CD4-positive, alpha-beta memory T cell (primary cell): ENCODE data around the gene FAM222B. TPM values are rescaled to one million over a fixed set of nuclear protein-coding genes. Genes with fewer than 3 reads are reported as not detected.

Experiments
- CTCF ChIA-PET: fragments of 350-600 bp; sonication (Branson Sonifier 250); formaldehyde crosslinking; loops from one replicate; lab custom pipeline; 2021; ENCODE audit warnings: inconsistent platforms; ENCODE audit not compliant: partially characterized antibody; lab: Charles Lee
- POLR2A ChIA-PET: fragments of 350-600 bp; sonication (Branson Sonifier 250); formaldehyde crosslinking; loops from one replicate; lab custom pipeline; 2021; ENCODE audit not compliant: partially characterized antibody; lab: Charles Lee
- DNase-seq, 5 donors: peaks; one replicate each; pipeline versions ENCODE4 v3.0.0 to v3.0.0-alpha.2; 2020 to 2022; ENCODE audit warnings: mixed read lengths in 1 of 5
- H3K27ac ChIP-seq: one replicate; pipeline ENCODE4 v1.7.0; 2013; ENCODE audit warnings: low read depth, low read length
- H3K27me3 ChIP-seq: 2 replicates; pipeline ENCODE4 v1.7.0; 2013; ENCODE audit warnings: mild to moderate bottlenecking, low read length, moderate library complexity; ENCODE audit not compliant: insufficient read depth
- H3K36me3 ChIP-seq: 2 replicates; pipeline ENCODE4 v1.7.0; 2013; ENCODE audit warnings: mild to moderate bottlenecking, low read length, moderate library complexity; ENCODE audit not compliant: insufficient read depth
- H3K4me1 ChIP-seq: 2 replicates; pipeline ENCODE4 v1.7.0; 2013; ENCODE audit warnings: mild to moderate bottlenecking, low read length, moderate library complexity; ENCODE audit not compliant: insufficient read depth
- H3K4me3 ChIP-seq, 2 donors: one replicate each; pipeline ENCODE4 v1.7.0; 2013; ENCODE audit warnings: low read length in 2 of 2, mild to moderate bottlenecking in 1 of 2
- H3K9me3 ChIP-seq, 2 donors: one replicate each; pipeline ENCODE4 v1.7.0; 2013; ENCODE audit warnings: low read length in 2 of 2, control low read depth in 1 of 2; ENCODE audit not compliant: control insufficient read depth in 1 of 2
- H3K27ac Mint-ChIP-seq, 7 donors: one replicate each; pipeline ENCODE4 v1.8.0; 2020 to 2021; ENCODE audit warnings: mixed read lengths in 7 of 7, mild to moderate bottlenecking in 6 of 7, inconsistent platforms in 3 of 7, moderate library complexity in 3 of 7
- H3K27me3 Mint-ChIP-seq, 2 donors: one replicate each; pipeline ENCODE4 v1.8.0; 2020 to 2021; ENCODE audit warnings: mixed read lengths in 2 of 2
- H3K36me3 Mint-ChIP-seq, 2 donors: one replicate each; pipeline ENCODE4 v1.8.0; 2020 to 2021; ENCODE audit warnings: mixed read lengths in 2 of 2, inconsistent platforms in 1 of 2, mild to moderate bottlenecking in 1 of 2
- H3K4me1 Mint-ChIP-seq, 4 donors: one replicate each; pipeline ENCODE4 v1.8.0; 2020 to 2021; ENCODE audit warnings: mixed read lengths in 4 of 4, mild to moderate bottlenecking in 1 of 4
- H3K4me3 Mint-ChIP-seq, 8 donors: one replicate each; pipeline ENCODE4 v1.8.0; 2020 to 2021; ENCODE audit warnings: mixed read lengths in 8 of 8, mild to moderate bottlenecking in 7 of 8, moderate library complexity in 6 of 8, inconsistent platforms in 3 of 8
- H3K9me3 Mint-ChIP-seq, 8 donors: one replicate each; pipeline ENCODE4 v1.8.0; 2020 to 2021; ENCODE audit warnings: mixed read lengths in 8 of 8, mild to moderate bottlenecking in 5 of 8, inconsistent platforms in 3 of 8, moderate library complexity in 1 of 8
- intact Hi-C: fragments of 100-400 bp; cut with micrococcal nuclease; formaldehyde crosslinking; loops from one replicate; pipeline ENCODE4 v1.15.1; 2023
- polyA plus RNA-seq, 2 donors: library from polyadenylated mRNA; unstranded; fragments of 300-500 nt; fragmentation: Illumina TruSeq; gene quantifications; one replicate each; pipeline ENCODE4 v1.2.3, GENCODE V29; 2021
- total RNA-seq, 2 experiments: library from RNA; stranded (reverse); gene quantifications; one replicate each; pipeline ENCODE4 v1.2.3, GENCODE V29; 2021

FAM222B gene
- total and polyA plus RNA-seq, 4 experiments from 2014 or later: 7.9 to 23.2 (median 21.0) TPM

DNA sequence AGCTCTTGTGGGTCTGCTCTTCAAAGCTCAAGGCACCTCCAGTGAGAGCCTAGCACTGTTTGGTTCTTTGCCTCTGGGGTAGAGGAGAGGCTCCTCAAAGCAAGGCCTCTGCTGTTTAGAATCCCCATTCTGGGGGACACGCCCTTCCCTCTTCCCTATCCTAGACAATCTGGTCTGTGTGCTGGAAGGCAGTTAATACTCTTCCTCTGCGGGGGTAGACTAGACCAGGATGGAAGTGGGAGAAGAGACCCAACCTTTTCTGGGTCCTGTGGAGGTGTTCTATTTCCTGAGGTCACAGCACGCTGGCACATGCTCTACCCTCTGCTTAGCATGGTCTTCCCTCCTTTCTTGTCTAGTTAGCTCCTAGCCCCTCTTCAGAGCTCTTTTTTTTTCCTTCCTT lies 20.0 kb upstream of the FAM222B start:
- Histone ChIP-seq H3K36me3 (peaks cover 21% of the 10 kb centered on the region), H3K27ac (no peak overlapping the region), H3K9me3 (no peaks in the 10 kb centered on the region), H3K4me1 (no peaks in the 10 kb centered on the region), H3K27me3 (no peaks in the 10 kb centered on the region), H3K4me3 (no peak overlapping the region)
- DNase-seq: no peak
- Mint-ChIP-seq H3K36me3 (peaks cover 20 to 39% of the 10 kb centered on the region in 2 donors), H3K27me3 (no peaks in the 10 kb centered on the region), H3K4me3 (no peak overlapping the region), H3K27ac (peak overlapping the region in 3 of 7 donors; percentile 54 to 57 (median 56)), H3K9me3 (no peaks in the 10 kb centered on the region), H3K4me1 (peaks cover 0 to 2% (median 0%) of the 10 kb centered on the region in 4 donors)
- ChIA-PET POLR2A (no interaction called here), CTCF (interaction anchor here (1.2 kb wide), 1 partner anchor 99 kb away, joined by 3 read pairs; no protein-coding TSS in a partner anchor)
- intact Hi-C loops: no loop called here

DNA sequence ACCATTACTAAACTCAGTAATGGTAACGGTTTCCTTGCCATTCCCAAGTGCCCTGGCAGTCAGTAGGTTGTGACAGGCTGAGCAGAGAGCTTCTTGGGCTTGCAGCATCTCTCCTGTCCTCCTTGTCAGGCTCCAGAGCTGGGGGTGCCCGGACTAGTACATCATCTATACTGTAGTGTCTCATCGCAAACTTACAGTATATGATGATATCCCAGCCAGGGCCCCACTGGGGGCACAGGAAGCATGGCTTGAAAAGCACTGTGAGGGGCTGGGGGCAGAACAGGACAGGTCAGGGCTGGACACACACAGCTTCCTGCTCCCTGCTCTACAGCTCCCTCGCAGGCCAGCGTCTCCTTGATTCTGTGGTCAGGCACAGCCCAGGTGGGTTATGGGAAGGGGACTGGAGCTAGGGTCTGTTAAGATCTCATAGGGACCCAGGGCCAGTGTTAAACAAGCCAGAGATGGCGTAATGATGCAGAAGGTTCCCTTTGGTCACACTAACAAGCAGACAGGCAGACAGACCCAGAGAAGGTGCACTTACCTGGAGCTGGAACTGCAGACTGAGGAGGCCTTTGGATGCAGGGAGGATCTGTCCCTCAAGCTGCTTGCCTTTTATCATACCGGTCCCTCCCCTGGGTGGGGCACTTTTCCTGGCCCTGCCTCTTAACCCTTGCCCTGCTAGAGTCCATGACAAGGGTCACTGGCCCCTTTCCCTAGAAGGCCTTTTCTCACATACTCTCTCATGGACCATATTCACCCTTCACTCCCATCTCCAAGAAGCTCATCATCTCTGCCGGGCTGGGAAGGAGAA lies 19.0 kb upstream of the FAM222B start:
- H3K4me3 ChIP-seq: no peak overlapping the region
- H3K27ac Mint-ChIP-seq: peak overlapping the region in 3 of 7 donors; percentile 0 to 87 (median 67)
- ChIA-PET POLR2A (no interaction called here), CTCF (interaction anchor here (1.2 to 1.3 kb wide), 2 partner anchors 13 to 98 kb away, joined by 3 to 4 read pairs; no protein-coding TSS in a partner anchor)
- H3K9me3 ChIP-seq: no peaks in the 10 kb centered on the region
- no peaks in the 10 kb centered on the region for H3K4me1 ChIP-seq
- no peaks in the 10 kb centered on the region for H3K27me3 ChIP-seq
- H3K9me3 Mint-ChIP-seq: no peaks in the 10 kb centered on the region
- H3K27me3 Mint-ChIP-seq: no peaks in the 10 kb centered on the region
- intact Hi-C loops: no loop called here
- H3K36me3 Mint-ChIP-seq: peaks cover 24 to 39% of the 10 kb centered on the region in 2 donors
- no peak overlapping the region for H3K4me3 Mint-ChIP-seq
- peaks cover 21% of the 10 kb centered on the region for H3K36me3 ChIP-seq
- H3K4me1 Mint-ChIP-seq: peaks cover 0 to 2% (median 0%) of the 10 kb centered on the region in 4 donors
- no peak overlapping the region for H3K27ac ChIP-seq
- DNase-seq: no peak

DNA sequence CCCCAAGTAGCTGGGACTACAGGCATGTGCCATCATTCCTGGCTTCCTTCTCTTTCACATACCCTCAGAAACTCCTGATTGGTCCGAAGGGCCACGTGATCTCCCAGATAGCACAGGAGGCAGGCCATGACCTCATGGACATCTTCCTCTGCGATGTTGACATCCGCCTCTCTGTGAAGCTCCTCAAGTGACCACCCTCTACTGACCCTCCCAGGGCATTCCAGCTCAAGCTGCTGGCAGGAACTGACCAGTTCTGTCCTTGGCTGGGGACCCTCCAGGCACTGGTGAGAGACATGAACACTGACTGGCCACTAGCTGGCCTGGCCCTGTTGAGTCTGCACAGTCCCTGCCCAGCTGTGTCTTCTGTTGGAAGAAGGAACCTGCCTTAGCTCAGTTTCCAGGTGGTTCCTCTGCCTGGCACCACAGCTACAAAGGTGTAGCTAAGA lies 17.8 kb upstream of the FAM222B start:
- Histone ChIP-seq H3K27ac (no peak overlapping the region), H3K4me1 (peaks cover 4% of the 10 kb centered on the region), H3K9me3 (no peaks in the 10 kb centered on the region), H3K4me3 (no peak overlapping the region), H3K27me3 (no peaks in the 10 kb centered on the region), H3K36me3 (peaks cover 21% of the 10 kb centered on the region)
- H3K36me3 Mint-ChIP-seq: peaks cover 24 to 40% of the 10 kb centered on the region in 2 donors
- H3K4me3 Mint-ChIP-seq: no peak overlapping the region
- H3K27ac Mint-ChIP-seq: no peak overlapping the region
- no peak for DNase-seq
- ChIA-PET CTCF (interaction anchor here (1.0 kb wide), 1 partner anchor 96 kb away, joined by 4 read pairs; no protein-coding TSS in a partner anchor), POLR2A (interaction anchor here (1.0 to 2.9 kb wide), 3 partner anchors 32 to 140 kb away, joined by 3 to 11 read pairs (median 5); partner anchors contain the start of genes FLOT2 and RPL23A)
- no peaks in the 10 kb centered on the region for H3K9me3 Mint-ChIP-seq
- intact Hi-C loops: no loop called here
- H3K4me1 Mint-ChIP-seq: peaks cover under 1 to 5% (median 3%) of the 10 kb centered on the region in 4 donors
- no peaks in the 10 kb centered on the region for H3K27me3 Mint-ChIP-seq

DNA sequence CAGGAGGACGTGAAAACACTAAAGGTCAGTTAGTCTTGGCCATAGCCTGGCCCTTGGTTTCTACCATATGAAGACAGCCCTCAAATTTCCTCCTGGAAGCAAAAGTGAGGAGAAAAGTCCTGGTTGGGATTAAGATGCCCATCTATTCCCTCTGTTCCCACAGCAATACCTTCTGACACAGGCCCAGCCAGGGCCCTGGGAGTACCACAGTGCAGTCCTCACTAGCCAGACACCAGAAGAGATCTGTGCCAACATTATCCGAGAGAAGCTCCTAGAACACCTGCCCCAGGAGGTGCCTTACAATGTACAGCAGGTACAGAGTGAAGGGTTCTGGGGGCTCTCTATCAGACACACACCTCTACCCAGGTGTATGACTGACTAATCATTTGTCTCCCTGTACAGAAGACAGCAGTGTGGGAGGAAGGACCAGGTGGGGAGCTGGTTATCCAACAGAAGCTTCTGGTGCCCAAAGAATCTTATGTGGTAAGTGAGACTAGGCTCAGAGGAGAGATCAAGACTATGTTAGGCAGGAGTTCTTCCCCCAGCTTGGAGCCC lies 16.3 kb upstream of the FAM222B start:
- Mint-ChIP-seq H3K27ac (no peak overlapping the region), H3K27me3 (no peaks in the 10 kb centered on the region), H3K9me3 (no peaks in the 10 kb centered on the region), H3K4me1 (peaks cover 5 to 19% (median 12%) of the 10 kb centered on the region in 4 donors), H3K36me3 (peaks cover 24 to 45% of the 10 kb centered on the region in 2 donors), H3K4me3 (no peak overlapping the region)
- no peaks in the 10 kb centered on the region for H3K9me3 ChIP-seq
- H3K4me3 ChIP-seq: no peak overlapping the region
- ChIA-PET CTCF (interaction anchor here (0.7 to 1.6 kb wide), 3 partner anchors 13 to 95 kb away, joined by 3 to 5 read pairs (median 3); no protein-coding TSS in a partner anchor), POLR2A (interaction anchor here (2.9 kb wide), 1 partner anchor 39 kb away, joined by 11 read pairs; the partner anchor contains the start of gene FLOT2)
- H3K27ac ChIP-seq: no peak overlapping the region
- no peak for DNase-seq
- H3K27me3 ChIP-seq: no peaks in the 10 kb centered on the region
- intact Hi-C loops: no loop called here
- peaks cover 13% of the 10 kb centered on the region for H3K4me1 ChIP-seq
- H3K36me3 ChIP-seq: peaks cover 21% of the 10 kb centered on the region

DNA sequence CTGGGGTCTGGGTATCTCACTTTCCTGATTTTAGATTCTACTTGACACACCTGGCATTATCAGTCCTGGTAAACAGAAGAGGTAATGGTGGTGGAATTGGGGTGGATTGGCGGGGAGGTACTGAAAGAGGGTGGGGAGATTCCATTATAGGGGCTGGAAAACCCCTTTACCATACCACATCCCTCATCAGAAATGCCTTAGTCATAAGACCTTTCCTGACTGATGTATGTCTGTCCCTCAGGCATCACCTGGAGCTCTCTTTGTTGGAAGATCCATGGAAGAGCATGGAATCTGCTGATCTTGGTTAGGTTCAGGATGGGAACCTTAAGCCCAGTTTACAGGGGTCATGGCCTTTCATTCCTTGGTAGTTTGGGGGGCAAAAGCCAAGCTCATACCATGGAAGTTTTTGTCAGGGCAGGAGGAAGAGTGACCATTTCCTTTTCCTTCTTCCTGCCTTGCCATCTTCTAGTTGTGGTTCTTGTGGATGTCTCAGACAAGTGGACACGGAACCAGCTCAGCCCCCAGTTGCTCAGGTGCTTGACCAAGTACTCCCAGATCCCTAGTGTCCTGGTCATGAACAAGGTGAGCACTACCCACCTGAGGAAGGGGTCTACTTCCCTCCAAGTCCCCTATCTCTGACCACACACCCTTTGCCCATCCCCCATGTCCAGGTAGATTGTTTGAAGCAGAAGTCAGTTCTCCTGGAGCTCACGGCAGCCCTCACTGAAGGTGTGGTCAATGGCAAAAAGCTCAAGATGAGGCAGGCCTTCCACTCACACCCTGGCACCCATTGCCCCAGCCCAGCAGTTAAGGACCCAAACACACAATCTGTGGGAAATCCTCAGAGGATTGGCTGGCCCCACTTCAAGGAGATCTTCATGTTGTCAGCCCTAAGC lies 15.6 kb upstream of the FAM222B start:
- Histone ChIP-seq H3K4me1 (peaks cover 13% of the 10 kb centered on the region), H3K9me3 (no peaks in the 10 kb centered on the region), H3K27ac (no peak overlapping the region), H3K27me3 (no peaks in the 10 kb centered on the region), H3K36me3 (peaks cover 21% of the 10 kb centered on the region), H3K4me3 (no peak overlapping the region)
- peak overlapping the region in 1 of 8 donors; percentile 70 for H3K4me3 Mint-ChIP-seq
- H3K27ac Mint-ChIP-seq: peak overlapping the region in 3 of 7 donors; percentile 17 to 69 (median 59)
- ChIA-PET CTCF (interaction anchor here (0.7 to 1.6 kb wide), 4 partner anchors 14 to 95 kb away, joined by 3 to 5 read pairs (median 4); no protein-coding TSS in a partner anchor), POLR2A (interaction anchor here (0.6 to 2.9 kb wide), 3 partner anchors 36 to 40 kb away, joined by 3 to 11 read pairs (median 3); partner anchors contain the start of gene FLOT2)
- DNase-seq: no peak
- peaks cover 24 to 45% of the 10 kb centered on the region in 2 donors for H3K36me3 Mint-ChIP-seq
- H3K27me3 Mint-ChIP-seq: no peaks in the 10 kb centered on the region
- peaks cover 5 to 19% (median 12%) of the 10 kb centered on the region in 4 donors for H3K4me1 Mint-ChIP-seq
- no peaks in the 10 kb centered on the region for H3K9me3 Mint-ChIP-seq
- intact Hi-C loops: no loop called here

DNA sequence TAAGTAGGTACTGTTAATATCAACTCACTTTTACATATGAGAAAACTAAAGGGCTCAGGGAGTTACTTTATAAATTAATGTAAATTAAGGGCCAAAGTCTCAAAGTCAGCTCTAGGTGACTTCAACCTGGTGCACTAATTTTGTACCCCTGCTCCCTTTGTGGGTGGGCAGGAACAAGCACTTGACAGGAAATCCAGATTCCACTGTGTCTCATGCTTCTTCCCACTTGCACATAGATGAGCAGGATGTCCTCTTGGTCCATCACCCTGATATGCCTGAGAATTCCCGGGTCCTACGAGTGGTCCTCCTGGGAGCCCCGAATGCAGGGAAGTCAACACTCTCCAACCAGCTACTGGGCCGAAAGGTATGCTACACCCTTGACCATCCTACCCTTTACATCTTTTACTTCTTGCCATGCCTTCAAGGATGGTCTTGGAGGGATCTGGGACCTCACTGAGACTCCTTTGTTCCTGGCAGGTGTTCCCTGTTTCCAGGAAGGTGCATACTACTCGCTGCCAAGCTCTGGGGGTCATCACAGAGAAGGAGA lies 13.5 kb upstream of the FAM222B start:
- H3K27me3 ChIP-seq: no peaks in the 10 kb centered on the region
- no peak overlapping the region for H3K27ac ChIP-seq
- Mint-ChIP-seq H3K27ac (peak overlapping the region in 1 of 7 donors; percentile 35), H3K27me3 (no peaks in the 10 kb centered on the region), H3K36me3 (peaks cover 17 to 35% of the 10 kb centered on the region in 2 donors), H3K9me3 (no peaks in the 10 kb centered on the region), H3K4me1 (peaks cover 4 to 19% (median 11%) of the 10 kb centered on the region in 4 donors), H3K4me3 (peak overlapping the region; percentile 31 to 98 (median 94))
- no peak overlapping the region for H3K4me3 ChIP-seq
- H3K9me3 ChIP-seq: no peaks in the 10 kb centered on the region
- H3K36me3 ChIP-seq: peaks cover 21% of the 10 kb centered on the region
- intact Hi-C loops: no loop called here
- DNase-seq: no peak
- H3K4me1 ChIP-seq: peaks cover 13% of the 10 kb centered on the region
- ChIA-PET POLR2A (interaction anchor here (1.5 to 1.8 kb wide), 2 partner anchors 15 to 46 kb away, joined by 6 to 8 read pairs; partner anchors contain the start of gene DHRS13), CTCF (interaction anchor here (0.8 to 0.9 kb wide), 3 partner anchors 92 to 129 kb away, joined by 3 to 6 read pairs (median 6); partner anchors contain the start of gene TLCD1)
